Activated T-cell treated with anti-CD3 and anti-CD28 coated beads, Interleukin-2, amount 50 U/mL, for 72 hours (primary cell): Measurements from ENCODE around the gene HDAC1. TPM values are rescaled to one million over a fixed set of nuclear protein-coding genes. Genes with fewer than 3 reads are reported as not detected.

ENCODE experiments used
- ATAC-seq, 2 donors: fragments of 150-1000 bp; cut with Tn5 transposase; replicated peaks in 1 of 2; 2 replicates each; pipeline ENCODE4 v1.10.0; 2021; ENCODE audit warnings: moderate library complexity in 2 of 2, mild to moderate bottlenecking in 1 of 2
- DNase-seq, 2 donors: peaks; one replicate each; pipeline ENCODE4 v3.0.0; 2021 to 2022; ENCODE audit warnings: mixed read lengths in 1 of 2
- H3K27ac Mint-ChIP-seq: one replicate; pipeline ENCODE4 v1.8.0; 2022; ENCODE audit warnings: mild to moderate bottlenecking, moderate library complexity, mixed read lengths
- H3K27me3 Mint-ChIP-seq: one replicate; pipeline ENCODE4 v1.8.0; 2022; ENCODE audit warnings: low read depth, mixed read lengths
- H3K36me3 Mint-ChIP-seq, 2 donors: one replicate each; pipeline ENCODE4 v1.8.0; 2022; ENCODE audit warnings: mixed read lengths in 2 of 2, mild to moderate bottlenecking in 1 of 2; ENCODE audit not compliant: insufficient read depth in 2 of 2
- H3K4me1 Mint-ChIP-seq: one replicate; pipeline ENCODE4 v1.8.0; 2022; ENCODE audit warnings: low read depth, mixed read lengths
- H3K4me3 Mint-ChIP-seq, 2 donors: one replicate each; pipeline ENCODE4 v1.8.0; 2022; ENCODE audit warnings: mild to moderate bottlenecking in 2 of 2, mixed read lengths in 2 of 2, moderate library complexity in 2 of 2
- H3K9me3 Mint-ChIP-seq, 2 donors: one replicate each; pipeline ENCODE4 v1.8.0; 2022; ENCODE audit warnings: mixed read lengths in 2 of 2
- total RNA-seq, 2 donors: library from RNA; stranded (reverse); gene quantifications; one replicate each; pipeline ENCODE4 v1.2.3, GENCODE V29; 2022

Gene HDAC1
- total RNA-seq, 2 donors from 2014 or later, result 149 to 157 TPM

DNA sequence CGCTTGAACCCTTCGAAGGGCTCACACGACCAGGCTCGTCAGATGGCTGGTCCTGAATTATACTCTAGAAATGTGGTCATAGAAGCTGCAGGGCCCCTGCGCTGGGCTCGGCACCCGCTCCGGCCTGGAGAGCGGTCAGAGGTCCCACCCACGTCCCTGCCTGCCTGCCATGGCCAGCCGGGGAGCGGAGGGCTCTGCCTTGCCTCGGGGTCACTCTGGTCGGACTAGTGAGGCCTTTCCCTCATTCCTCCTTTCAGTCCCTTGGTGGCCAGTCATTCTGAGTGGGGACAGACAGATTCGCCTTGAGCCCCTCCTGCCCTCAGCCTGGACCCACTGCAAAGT, 44.7 kb downstream of the HDAC1 start:
- H3K4me3 Mint-ChIP-seq, result peak overlapping the region; percentile 21 to 74
- no peaks in the 10 kb centered on the region for H3K27me3 Mint-ChIP-seq
- DNase-seq (no peak), ATAC-seq (no peak)
- peaks cover 0 to 6% of the 10 kb centered on the region in 2 donors for H3K36me3 Mint-ChIP-seq
- H3K9me3 Mint-ChIP-seq, result no peaks in the 10 kb centered on the region
- no peak overlapping the region for H3K27ac Mint-ChIP-seq
- peaks cover 57% of the 10 kb centered on the region for H3K4me1 Mint-ChIP-seq

DNA sequence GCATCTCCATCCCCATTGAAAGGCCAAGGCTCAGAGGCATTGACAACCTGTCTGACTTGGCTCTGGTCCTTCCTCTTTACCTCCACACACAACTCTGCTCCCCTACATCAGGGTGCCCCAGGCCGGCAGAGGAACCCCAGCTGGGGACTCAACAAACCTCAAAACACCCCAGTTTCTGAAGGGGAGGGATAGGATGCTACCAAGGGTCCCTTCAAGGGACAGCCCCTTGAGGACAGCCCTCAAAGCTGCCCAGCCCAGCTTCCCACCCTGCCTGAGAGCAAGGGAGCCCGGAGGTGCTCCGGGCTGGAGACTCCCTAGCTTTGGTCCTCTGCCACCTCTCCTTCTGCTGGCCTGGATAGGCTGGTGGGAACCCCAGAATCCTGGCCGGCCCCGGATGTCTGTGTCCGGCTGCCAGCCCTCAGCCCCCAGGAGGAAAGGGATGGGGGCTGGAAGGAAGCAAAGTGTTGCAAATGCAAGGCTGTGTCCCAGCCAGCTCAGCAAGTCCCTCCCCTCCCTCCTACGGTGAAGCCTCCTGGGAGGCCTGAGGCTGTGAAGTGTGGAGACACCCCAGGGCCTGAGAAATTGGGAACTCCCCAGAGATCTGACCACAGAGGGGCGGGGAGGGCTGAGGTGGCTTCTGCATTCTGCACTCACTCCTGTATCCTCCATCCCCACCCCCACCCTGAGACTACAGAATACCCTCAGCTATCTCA, 45.2 kb downstream of the HDAC1 start:
- Mint-ChIP-seq H3K36me3 (peaks cover 0 to 4% of the 10 kb centered on the region in 2 donors), H3K4me3 (peak overlapping the region; percentile 21 to 74), H3K4me1 (peaks cover 59% of the 10 kb centered on the region), H3K27me3 (no peaks in the 10 kb centered on the region), H3K27ac (no peak overlapping the region), H3K9me3 (no peaks in the 10 kb centered on the region)
- peak; percentile 64 to 75 for DNase-seq
- ATAC-seq, result peak; percentile 35 to 46

GRCh38 chr1:32337855-32338636, 46.2 kb downstream of the HDAC1 start:
- Mint-ChIP-seq H3K9me3 (no peaks in the 10 kb centered on the region), H3K4me1 (peaks cover 67% of the 10 kb centered on the region), H3K27me3 (no peaks in the 10 kb centered on the region), H3K27ac (no peak overlapping the region), H3K36me3 (peaks cover 0 to 4% of the 10 kb centered on the region in 2 donors), H3K4me3 (peak overlapping the region; percentile 21 to 74)
- ATAC-seq, result peak; percentile 15 to 44
- DNase-seq, result peak; percentile 59 to 67

- no peaks in the 10 kb centered on the region for H3K9me3 Mint-ChIP-seq
- H3K4me3 Mint-ChIP-seq, result peak overlapping the region in 1 of 2 donors; percentile 25
- DNase-seq, result no peak
- no peaks in the 10 kb centered on the region for H3K27me3 Mint-ChIP-seq
- ATAC-seq, result no peak
- H3K27ac Mint-ChIP-seq, result no peak overlapping the region
- peaks cover 0 to under 1% of the 10 kb centered on the region in 2 donors for H3K36me3 Mint-ChIP-seq
- peaks cover 62% of the 10 kb centered on the region for H3K4me1 Mint-ChIP-seq
These were observed 46.8 kb downstream of the HDAC1 start for GRCh38 chr1:32338637-32339145.

DNA sequence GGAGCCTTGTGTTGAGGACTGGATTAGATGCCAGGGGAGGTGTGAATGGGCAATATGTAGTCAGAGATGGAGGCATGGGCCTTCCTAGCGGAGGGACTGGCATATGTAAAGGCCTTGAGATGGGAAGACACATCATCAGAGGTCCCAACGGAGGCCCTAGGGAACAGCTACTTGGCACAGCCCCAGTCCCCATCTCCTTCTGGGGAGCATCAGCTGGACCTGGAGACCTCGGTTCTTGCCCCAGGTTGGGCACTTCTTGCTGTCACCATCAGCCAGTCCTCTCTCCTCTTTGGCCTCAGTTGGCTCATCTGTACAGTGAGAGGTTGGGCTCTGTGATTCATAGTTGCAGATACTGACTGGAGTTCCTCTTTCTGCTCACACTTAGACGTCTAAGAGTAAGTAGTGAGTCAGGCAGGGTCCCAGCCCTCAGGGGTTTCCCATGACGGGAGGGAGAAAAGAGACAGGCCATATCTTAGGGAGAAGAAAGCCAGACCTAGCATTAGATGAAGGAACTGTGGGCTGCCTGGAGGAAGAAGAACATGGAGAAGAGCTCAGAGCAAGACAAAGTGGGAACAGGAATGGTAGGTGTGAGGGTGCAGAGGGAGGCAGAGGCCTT, 47.6 kb downstream of the HDAC1 start:
- H3K9me3 Mint-ChIP-seq, result no peaks in the 10 kb centered on the region
- peak; percentile 73 to 77 for ATAC-seq
- H3K4me3 Mint-ChIP-seq, result peak overlapping the region; percentile 5 to 14
- H3K4me1 Mint-ChIP-seq, result peaks cover 56% of the 10 kb centered on the region
- DNase-seq, result peak; percentile 60 to 74
- no peak overlapping the region for H3K27ac Mint-ChIP-seq
- no peaks in the 10 kb centered on the region for H3K27me3 Mint-ChIP-seq
- no peaks in the 10 kb centered on the region for H3K36me3 Mint-ChIP-seq

GRCh38 chr1:32341186-32341757, 49.4 kb downstream of the HDAC1 start:
- peaks cover 65% of the 10 kb centered on the region for H3K4me1 Mint-ChIP-seq
- no peak for DNase-seq
- no peaks in the 10 kb centered on the region for H3K27me3 Mint-ChIP-seq

GRCh38 chr1:32341971-32342370, 50.1 kb downstream of the HDAC1 start:
- DNase-seq, result no peak
- Mint-ChIP-seq H3K36me3 (no peaks in the 10 kb centered on the region), H3K4me3 (no peak overlapping the region), H3K9me3 (no peaks in the 10 kb centered on the region), H3K27me3 (no peaks in the 10 kb centered on the region), H3K4me1 (peaks cover 60% of the 10 kb centered on the region), H3K27ac (no peak overlapping the region)
- ATAC-seq, result no peak

More at GRCh38 chr1:32341186-32341757, 49.4 kb downstream of the HDAC1 start:
- ATAC-seq, result no peak
- no peak overlapping the region for H3K4me3 Mint-ChIP-seq
- no peaks in the 10 kb centered on the region for H3K9me3 Mint-ChIP-seq
- no peaks in the 10 kb centered on the region for H3K36me3 Mint-ChIP-seq
- no peak overlapping the region for H3K27ac Mint-ChIP-seq

GRCh38 chr1:32342704-32343103, 50.8 kb downstream of the HDAC1 start:
- H3K9me3 Mint-ChIP-seq, result no peaks in the 10 kb centered on the region
- H3K27me3 Mint-ChIP-seq, result no peaks in the 10 kb centered on the region
- H3K4me1 Mint-ChIP-seq, result peaks cover 52% of the 10 kb centered on the region
- no peak for DNase-seq
- no peak overlapping the region for H3K27ac Mint-ChIP-seq
- no peak for ATAC-seq
- H3K4me3 Mint-ChIP-seq, result no peak overlapping the region
- H3K36me3 Mint-ChIP-seq, result no peaks in the 10 kb centered on the region

DNA sequence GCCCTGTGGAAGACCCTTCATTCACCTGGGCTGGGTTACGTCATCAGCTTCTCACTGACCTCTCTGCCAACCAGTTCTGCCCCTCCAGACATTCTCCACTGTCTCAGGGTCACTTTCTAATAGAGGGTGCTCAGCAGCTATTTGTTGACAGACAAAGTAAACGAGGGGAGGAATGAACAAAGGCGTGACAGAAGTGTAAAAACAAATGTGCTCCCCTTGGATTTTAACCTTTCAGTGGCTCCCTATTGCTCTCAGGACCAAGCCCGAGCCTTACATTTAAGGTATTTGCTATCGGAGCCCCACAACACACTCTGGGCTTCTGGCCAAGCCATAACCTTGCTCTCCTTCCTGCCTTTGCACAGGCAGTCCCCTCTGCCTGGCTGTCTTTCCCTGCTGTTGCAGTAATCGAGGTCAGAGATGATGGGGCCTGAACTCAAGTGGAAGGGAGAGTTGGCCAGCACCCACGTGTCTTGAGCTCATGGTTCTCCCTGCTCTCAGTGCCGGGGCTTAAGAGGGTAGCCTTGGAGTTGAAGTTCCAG, 53.5 kb downstream of the HDAC1 start:
- peaks cover 42% of the 10 kb centered on the region for H3K4me1 Mint-ChIP-seq
- no peaks in the 10 kb centered on the region for H3K27me3 Mint-ChIP-seq
- H3K9me3 Mint-ChIP-seq, result no peaks in the 10 kb centered on the region
- H3K36me3 Mint-ChIP-seq, result no peaks in the 10 kb centered on the region
- ATAC-seq, result no peak
- no peak for DNase-seq
- H3K4me3 Mint-ChIP-seq, result no peak overlapping the region
- no peak overlapping the region for H3K27ac Mint-ChIP-seq

DNA sequence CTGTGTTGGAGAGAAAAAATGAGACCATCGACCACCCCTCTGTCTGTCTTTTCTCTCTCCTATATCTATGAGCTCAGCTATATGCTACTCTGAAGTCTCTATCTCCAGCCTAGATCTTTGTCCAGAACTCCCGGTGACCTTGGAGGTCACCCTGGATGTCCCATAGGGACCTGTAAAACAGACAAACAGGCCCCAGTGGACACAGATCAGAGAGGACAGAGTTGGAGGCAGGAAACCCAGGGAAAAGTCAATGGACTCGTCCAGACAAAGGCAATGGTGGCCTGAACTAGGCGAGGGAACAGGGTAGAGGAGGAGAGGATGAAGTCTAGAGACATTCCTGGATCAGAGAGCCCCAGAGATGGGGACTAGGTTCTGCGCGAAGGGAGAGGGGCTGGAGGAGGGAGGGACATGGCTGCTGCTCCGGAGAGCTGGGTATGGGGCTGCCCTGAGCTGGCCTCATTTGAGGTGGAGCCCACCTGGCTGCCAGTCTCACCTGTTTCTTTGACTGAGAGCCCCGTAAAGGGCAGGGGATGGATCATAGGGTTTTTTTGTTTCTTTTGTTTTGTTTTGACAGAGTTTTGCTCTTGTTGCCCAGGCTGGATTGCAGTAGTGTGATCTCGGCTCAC, 54.8 kb downstream of the HDAC1 start:
- H3K4me3 Mint-ChIP-seq, result no peak overlapping the region
- H3K36me3 Mint-ChIP-seq, result no peaks in the 10 kb centered on the region

DNA sequence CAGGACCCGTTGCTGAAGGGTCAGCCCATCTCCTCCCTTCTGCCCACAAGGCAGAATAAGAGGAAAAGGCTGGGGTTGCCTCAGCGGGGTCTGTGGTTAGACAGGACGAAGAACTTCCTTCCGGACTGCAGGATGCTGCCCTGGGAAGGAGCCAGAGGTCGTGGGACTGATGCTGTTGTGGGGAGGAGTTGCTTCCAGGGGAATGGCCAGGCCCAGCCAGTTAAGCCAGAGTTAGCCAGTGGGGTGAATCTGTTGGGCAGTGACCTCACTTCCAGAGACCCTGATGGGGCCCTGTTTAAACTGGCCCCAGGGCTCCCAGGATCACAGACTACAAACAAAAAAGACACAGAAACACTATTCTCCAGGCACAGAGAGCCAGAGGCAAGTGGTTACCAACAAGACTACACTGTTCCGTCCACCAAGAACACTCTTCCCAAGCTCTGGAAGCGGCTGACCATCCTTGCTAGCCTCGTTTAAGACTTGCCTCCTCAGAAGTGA, 57.4 kb downstream of the HDAC1 start:
- DNase-seq (no peak), ATAC-seq (no peak)
- H3K4me1 Mint-ChIP-seq, result peaks cover 48% of the 10 kb centered on the region
- no peak overlapping the region for H3K4me3 Mint-ChIP-seq
- H3K9me3 Mint-ChIP-seq, result no peaks in the 10 kb centered on the region
- no peak overlapping the region for H3K27ac Mint-ChIP-seq
- H3K36me3 Mint-ChIP-seq, result no peaks in the 10 kb centered on the region
- H3K27me3 Mint-ChIP-seq, result no peaks in the 10 kb centered on the region

More for the DNA sequence above, 54.8 kb downstream of the HDAC1 start:
- H3K4me1 Mint-ChIP-seq, result peaks cover 47% of the 10 kb centered on the region
- H3K27me3 Mint-ChIP-seq, result no peaks in the 10 kb centered on the region
- ATAC-seq (no peak), DNase-seq (no peak)
- no peaks in the 10 kb centered on the region for H3K9me3 Mint-ChIP-seq
- H3K27ac Mint-ChIP-seq, result no peak overlapping the region

DNA sequence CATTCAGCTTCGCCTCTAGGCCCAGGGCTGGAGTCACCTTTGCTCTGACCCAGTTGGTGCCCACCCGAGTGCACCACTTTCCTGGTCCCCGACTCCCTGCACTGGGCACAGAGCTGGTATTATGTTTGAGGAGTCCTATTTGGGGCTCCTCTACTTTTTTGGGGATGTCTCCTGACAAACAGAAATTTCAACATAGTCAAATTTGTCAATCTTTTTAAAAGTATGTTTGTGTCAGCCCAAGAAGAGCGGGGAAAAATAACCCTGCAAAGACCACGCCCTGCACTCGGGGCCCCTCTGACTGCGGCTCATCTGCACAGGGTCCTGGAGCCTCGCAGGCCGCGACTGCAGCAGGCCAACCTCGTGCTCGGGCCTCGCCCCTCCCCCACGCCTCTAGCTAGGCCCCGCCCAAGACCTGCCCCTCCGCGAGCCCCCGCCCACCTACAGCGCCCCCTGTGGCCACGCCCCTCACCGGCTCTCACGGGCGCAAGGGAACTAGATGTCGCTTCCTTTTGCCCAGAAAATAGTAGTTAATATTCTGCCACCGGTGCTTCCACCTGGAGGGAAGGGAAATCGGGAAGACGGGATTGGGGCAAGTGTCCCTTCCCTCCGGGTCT, 59.0 kb downstream of the HDAC1 start:
- Mint-ChIP-seq H3K36me3 (no peaks in the 10 kb centered on the region), H3K4me1 (peaks cover 36% of the 10 kb centered on the region), H3K27ac (no peak overlapping the region), H3K9me3 (no peaks in the 10 kb centered on the region), H3K27me3 (no peaks in the 10 kb centered on the region), H3K4me3 (peak overlapping the region; percentile 74 to 83)
- DNase-seq (peak; percentile 82 to 83), ATAC-seq (peak; percentile 62 to 68)
